ENCODE data around the gene DUSP7.

DNA sequence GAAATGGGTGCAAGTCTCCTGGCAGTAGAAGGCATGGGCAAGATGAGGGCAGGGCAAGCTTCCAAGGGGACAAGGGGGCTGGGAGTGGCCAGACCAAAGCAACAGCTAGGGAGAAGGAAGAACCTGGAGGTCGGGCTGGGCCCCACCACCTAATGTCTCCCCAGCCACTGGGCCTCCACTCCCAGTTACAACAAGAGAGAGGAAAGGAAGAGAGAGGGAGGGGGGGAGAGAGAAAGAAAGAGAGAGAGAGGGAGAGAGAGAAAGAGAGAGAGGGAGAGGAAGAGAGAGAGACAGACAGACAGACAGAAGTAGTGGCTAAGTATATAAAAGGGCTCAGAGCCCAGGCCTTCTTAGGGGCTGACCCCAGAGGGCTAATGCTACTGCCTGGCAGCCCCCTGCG is 6.9 kb downstream of the DUSP7 start:
- TF ChIP-seq, protein P1, sequence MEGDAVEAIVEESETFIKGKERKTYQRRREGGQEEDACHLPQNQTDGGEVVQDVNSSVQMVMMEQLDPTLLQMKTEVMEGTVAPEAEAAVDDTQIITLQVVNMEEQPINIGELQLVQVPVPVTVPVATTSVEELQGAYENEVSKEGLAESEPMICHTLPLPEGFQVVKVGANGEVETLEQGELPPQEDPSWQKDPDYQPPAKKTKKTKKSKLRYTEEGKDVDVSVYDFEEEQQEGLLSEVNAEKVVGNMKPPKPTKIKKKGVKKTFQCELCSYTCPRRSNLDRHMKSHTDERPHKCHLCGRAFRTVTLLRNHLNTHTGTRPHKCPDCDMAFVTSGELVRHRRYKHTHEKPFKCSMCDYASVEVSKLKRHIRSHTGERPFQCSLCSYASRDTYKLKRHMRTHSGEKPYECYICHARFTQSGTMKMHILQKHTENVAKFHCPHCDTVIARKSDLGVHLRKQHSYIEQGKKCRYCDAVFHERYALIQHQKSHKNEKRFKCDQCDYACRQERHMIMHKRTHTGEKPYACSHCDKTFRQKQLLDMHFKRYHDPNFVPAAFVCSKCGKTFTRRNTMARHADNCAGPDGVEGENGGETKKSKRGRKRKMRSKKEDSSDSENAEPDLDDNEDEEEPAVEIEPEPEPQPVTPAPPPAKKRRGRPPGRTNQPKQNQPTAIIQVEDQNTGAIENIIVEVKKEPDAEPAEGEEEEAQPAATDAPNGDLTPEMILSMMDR (IDR thresholded peaks at IDR 0.05), result no peak
- TF ChIP-seq EZH2 (IDR thresholded peaks at IDR 0.05), result no peak
